ENCODE results near the gene GFOD1. TPM values are rescaled to one million over a fixed set of nuclear protein-coding genes. Genes with fewer than 3 reads are reported as not detected.
A peak's percentile ranks its signal among the peaks of the same experiment; 100 is the strongest.

GFOD1 gene
- polyA plus RNA-seq, 2 of the 4 experiments (the other 2 are of a cell fraction) = 2.7 to 3.5 TPM

- CTCF ChIA-PET = interaction anchor here (0.6 to 1.9 kb wide), 6 partner anchors 52 to 1990 kb away, joined by 3 to 5 read pairs (median 3); no protein-coding TSS in a partner anchor
- POLR2A ChIA-PET = interaction anchor here (0.7 to 3.8 kb wide), 9 partner anchors 12 to 158 kb away, joined by 3 to 25 read pairs (median 4); partner anchors contain the start of genes NOL7, SIRT5 and TBC1D7
- WGBS (ENCODE audit: missing lambda C conversion rate) = 2% methylated on average over 19 of the region's 38 CpGs
- H3K27ac ChIP-seq = peak overlapping the region; percentile 76 to 95
- peaks cover 25% of the 10 kb centered on the region for H3K4me1 ChIP-seq
- H3K4me2 ChIP-seq = peak overlapping the region; percentile 88
- H3K9me3 ChIP-seq = no peaks in the 10 kb centered on the region
- TF ChIP-seq MAX (IDR thresholded peaks at IDR 0.05) = peak; percentile 57; the same call in 1 of the 2 replicates
- 0 out of 2 replicates have a peak, but pooled peaks have one; percentile 16 for TF ChIP-seq POLR2A (IDR thresholded peaks at IDR 0.05; ENCODE audit: low read length)
- no peak for TF ChIP-seq RARB (CRISPR knock-in tag; IDR thresholded peaks at IDR 0.05)
- peak; percentile 31; the same call in 1 of the 2 replicates for TF ChIP-seq MYC (IDR thresholded peaks at IDR 0.05; ENCODE audit: borderline replicate concordance, low read length)
- H3K4me3 ChIP-seq = peak overlapping the region; percentile 69
- FAIRE-seq (no peak), DNase-seq (ENCODE audit: low read depth in 1 of 2, low spot score in 1 of 2) (peak; percentile 42 to 45), ATAC-seq (peak; percentile 39 to 45)
Observed at GRCh38 chr6:13485923-13486562, 1.4 kb downstream of the GFOD1 start.

DNA sequence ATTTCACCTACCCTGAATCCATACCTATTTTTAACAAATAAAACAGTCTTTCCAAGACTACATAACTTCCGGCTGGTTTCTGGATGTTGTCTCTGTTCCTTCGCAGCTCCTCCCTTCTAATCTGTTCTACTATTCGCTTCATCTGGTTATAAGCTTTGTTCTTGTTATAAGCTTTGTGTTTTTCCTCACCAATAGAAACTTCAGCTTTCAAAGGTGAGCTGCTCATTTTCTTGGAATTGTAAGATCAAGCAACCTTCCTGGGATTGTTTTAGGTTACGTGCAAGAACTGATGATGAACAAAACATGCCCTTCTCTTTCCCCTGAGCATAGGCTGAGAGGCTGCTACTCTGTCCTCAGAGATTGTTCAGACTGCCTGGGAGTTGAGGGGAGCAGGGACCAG, 2.1 kb downstream of the GFOD1 start:
- Histone ChIP-seq H3K4me2 (peak overlapping the region; percentile 88), H3K9me3 (no peaks in the 10 kb centered on the region), H3K4me1 (peaks cover 33% of the 10 kb centered on the region), H3K4me3 (peak overlapping the region; percentile 69), H3K27ac (peak overlapping the region; percentile 76 to 95)
- FAIRE-seq = no peak
- no peak for DNase-seq (ENCODE audit: low read depth in 1 of 2, low spot score in 1 of 2)
- TF ChIP-seq ZNF302 (CRISPR knock-in tag; IDR thresholded peaks at IDR 0.05) = no peak
- TF ChIP-seq EP300 (IDR thresholded peaks at IDR 0.05) = no peak
- TF ChIP-seq HEYL (CRISPR knock-in tag; IDR thresholded peaks at IDR 0.05) = no peak
- TF ChIP-seq HES2 (IDR thresholded peaks at IDR 0.05) = no peak
- TF ChIP-seq JUNB (IDR thresholded peaks at IDR 0.05) = no peak
- no peak for TF ChIP-seq RNF2 (IDR thresholded peaks at IDR 0.05; ENCODE audit: borderline replicate concordance, low read depth)
- TF ChIP-seq POLR2AphosphoS2 (conservative IDR thresholded peaks at IDR 0.05; ENCODE audit: low read length) = no peak
- TF ChIP-seq HOXB5 (CRISPR knock-in tag; IDR thresholded peaks at IDR 0.05) = no peak
- TF ChIP-seq CHD4 (IDR thresholded peaks at IDR 0.05; ENCODE audit: borderline replicate concordance) = no peak
- no peak for TF ChIP-seq ATOH8 (CRISPR knock-in tag; IDR thresholded peaks at IDR 0.05; ENCODE audit: low read depth)
- TF ChIP-seq FOXS1 (CRISPR knock-in tag; IDR thresholded peaks at IDR 0.05) = no peak
- TF ChIP-seq NPAS2 (CRISPR knock-in tag; IDR thresholded peaks at IDR 0.05; ENCODE audit: borderline replicate concordance) = no peak
- no peak for TF ChIP-seq JUN (IDR thresholded peaks at IDR 0.05)
- no peak for TF ChIP-seq FOSB (CRISPR knock-in tag; IDR thresholded peaks at IDR 0.05)
- TF ChIP-seq KDM5A (IDR thresholded peaks at IDR 0.05) = no peak
- TF ChIP-seq CBX8 (IDR thresholded peaks at IDR 0.05) = no peak
- TF ChIP-seq, protein P1, sequence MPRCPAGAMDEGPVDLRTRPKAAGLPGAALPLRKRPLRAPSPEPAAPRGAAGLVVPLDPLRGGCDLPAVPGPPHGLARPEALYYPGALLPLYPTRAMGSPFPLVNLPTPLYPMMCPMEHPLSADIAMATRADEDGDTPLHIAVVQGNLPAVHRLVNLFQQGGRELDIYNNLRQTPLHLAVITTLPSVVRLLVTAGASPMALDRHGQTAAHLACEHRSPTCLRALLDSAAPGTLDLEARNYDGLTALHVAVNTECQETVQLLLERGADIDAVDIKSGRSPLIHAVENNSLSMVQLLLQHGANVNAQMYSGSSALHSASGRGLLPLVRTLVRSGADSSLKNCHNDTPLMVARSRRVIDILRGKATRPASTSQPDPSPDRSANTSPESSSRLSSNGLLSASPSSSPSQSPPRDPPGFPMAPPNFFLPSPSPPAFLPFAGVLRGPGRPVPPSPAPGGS (IDR thresholded peaks at IDR 0.05) = no peak
- POLR2A ChIA-PET = interaction anchor here (1.3 to 3.8 kb wide), 2 partner anchors 90 kb away, joined by 3 to 25 read pairs; partner anchors contain the start of gene SIRT5
- ATAC-seq = no peak
- WGBS (ENCODE audit: missing lambda C conversion rate) = 84% methylated on average over 4 of the region's 4 CpGs
- CTCF ChIA-PET = interaction anchor here (1.1 kb wide), 1 partner anchor 51 kb away, joined by 3 read pairs; no protein-coding TSS in a partner anchor

DNA sequence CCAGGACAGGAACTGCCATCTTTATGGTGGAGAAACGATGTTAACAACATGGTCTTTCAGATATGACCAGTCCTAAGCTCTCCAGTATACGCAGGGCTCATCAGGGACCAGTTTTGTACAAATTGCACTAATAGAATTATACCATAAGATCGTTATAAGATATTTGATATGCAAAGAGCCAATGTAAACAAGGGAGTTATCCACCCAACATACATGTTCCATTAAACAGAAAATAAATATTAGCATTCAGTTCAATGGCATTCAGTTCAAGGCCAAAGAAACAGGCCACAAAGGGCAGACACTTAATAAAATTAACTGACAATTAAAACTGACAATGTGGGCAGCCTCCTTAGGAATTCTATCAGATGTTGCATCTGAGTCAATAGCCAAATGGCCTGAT, 2.6 kb downstream of the GFOD1 start:
- H3K4me3 ChIP-seq = peak overlapping the region; percentile 69; the same call in 1 of the 3 replicates
- POLR2A ChIA-PET = interaction anchor here (3.8 kb wide), 1 partner anchor 90 kb away, joined by 25 read pairs; the partner anchor contains the start of gene SIRT5
- H3K4me1 ChIP-seq = peaks cover 37% of the 10 kb centered on the region
- 79% methylated on average over 3 of the region's 3 CpGs for WGBS (ENCODE audit: missing lambda C conversion rate)
- FAIRE-seq (no peak), DNase-seq (ENCODE audit: low read depth in 1 of 2, low spot score in 1 of 2) (no peak), ATAC-seq (no peak)
- H3K9me3 ChIP-seq = no peaks in the 10 kb centered on the region
- H3K4me2 ChIP-seq = peak overlapping the region; percentile 88
- CTCF ChIA-PET = interaction anchor here (1.1 kb wide), 1 partner anchor 52 kb away, joined by 3 read pairs; no protein-coding TSS in a partner anchor
- no peak overlapping the region; a peak in 1 of 6 replicates for H3K27ac ChIP-seq
- TF ChIP-seq FOSB (CRISPR knock-in tag; IDR thresholded peaks at IDR 0.05) (no peak), SREBF2 (IDR thresholded peaks at IDR 0.05) (no peak), HOXA7 (CRISPR knock-in tag; IDR thresholded peaks at IDR 0.05) (no peak), TP53 (CRISPR knock-in tag; IDR thresholded peaks at IDR 0.05) (no peak), JUNB (IDR thresholded peaks at IDR 0.05) (no peak), MYC (IDR thresholded peaks at IDR 0.05; ENCODE audit: borderline replicate concordance, low read length) (no peak), MAZ (IDR thresholded peaks at IDR 0.05; ENCODE audit: borderline replicate concordance, low read depth, low read length) (no peak), FOXS1 (CRISPR knock-in tag; IDR thresholded peaks at IDR 0.05) (no peak), RCOR1 (IDR thresholded peaks at IDR 0.05; ENCODE audit: low read depth, low read length) (no peak), EP300 (IDR thresholded peaks at IDR 0.05) (no peak), RARB (CRISPR knock-in tag; IDR thresholded peaks at IDR 0.05) (no peak), EHMT2 (IDR thresholded peaks at IDR 0.05; ENCODE audit: low read depth) (no peak)
- TF ChIP-seq, protein P1 (IDR thresholded peaks at IDR 0.05) = no peak
- TF ChIP-seq, protein P2, sequence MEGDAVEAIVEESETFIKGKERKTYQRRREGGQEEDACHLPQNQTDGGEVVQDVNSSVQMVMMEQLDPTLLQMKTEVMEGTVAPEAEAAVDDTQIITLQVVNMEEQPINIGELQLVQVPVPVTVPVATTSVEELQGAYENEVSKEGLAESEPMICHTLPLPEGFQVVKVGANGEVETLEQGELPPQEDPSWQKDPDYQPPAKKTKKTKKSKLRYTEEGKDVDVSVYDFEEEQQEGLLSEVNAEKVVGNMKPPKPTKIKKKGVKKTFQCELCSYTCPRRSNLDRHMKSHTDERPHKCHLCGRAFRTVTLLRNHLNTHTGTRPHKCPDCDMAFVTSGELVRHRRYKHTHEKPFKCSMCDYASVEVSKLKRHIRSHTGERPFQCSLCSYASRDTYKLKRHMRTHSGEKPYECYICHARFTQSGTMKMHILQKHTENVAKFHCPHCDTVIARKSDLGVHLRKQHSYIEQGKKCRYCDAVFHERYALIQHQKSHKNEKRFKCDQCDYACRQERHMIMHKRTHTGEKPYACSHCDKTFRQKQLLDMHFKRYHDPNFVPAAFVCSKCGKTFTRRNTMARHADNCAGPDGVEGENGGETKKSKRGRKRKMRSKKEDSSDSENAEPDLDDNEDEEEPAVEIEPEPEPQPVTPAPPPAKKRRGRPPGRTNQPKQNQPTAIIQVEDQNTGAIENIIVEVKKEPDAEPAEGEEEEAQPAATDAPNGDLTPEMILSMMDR (IDR thresholded peaks at IDR 0.05) = no peak

Measured in A549 (cell line).